AG09309 (cell line): ENCODE measurements around the gene DCBLD2.

Experiments used
- DNase-seq: peaks from one replicate; pipeline ENCODE4 v3.0.0-alpha.2; 2010; ENCODE audit warnings: low read depth
- H3K4me3 ChIP-seq: 2 replicates; pipeline ENCODE4 v1.5.1; 2011; ENCODE audit warnings: mild to moderate bottlenecking, low read depth, low read length, moderate library complexity; ENCODE audit not compliant: control insufficient read depth
- TF ChIP-seq, protein P1 (sequence below): IDR thresholded peaks from 2 replicates; pipeline ENCODE4 v1.5.1; 2011; ENCODE audit warnings: mild to moderate bottlenecking, low read depth, low read length, inconsistent platforms; ENCODE audit not compliant: insufficient read depth, control insufficient read depth; ENCODE audit errors: missing control alignments

Gene DCBLD2

DNA sequence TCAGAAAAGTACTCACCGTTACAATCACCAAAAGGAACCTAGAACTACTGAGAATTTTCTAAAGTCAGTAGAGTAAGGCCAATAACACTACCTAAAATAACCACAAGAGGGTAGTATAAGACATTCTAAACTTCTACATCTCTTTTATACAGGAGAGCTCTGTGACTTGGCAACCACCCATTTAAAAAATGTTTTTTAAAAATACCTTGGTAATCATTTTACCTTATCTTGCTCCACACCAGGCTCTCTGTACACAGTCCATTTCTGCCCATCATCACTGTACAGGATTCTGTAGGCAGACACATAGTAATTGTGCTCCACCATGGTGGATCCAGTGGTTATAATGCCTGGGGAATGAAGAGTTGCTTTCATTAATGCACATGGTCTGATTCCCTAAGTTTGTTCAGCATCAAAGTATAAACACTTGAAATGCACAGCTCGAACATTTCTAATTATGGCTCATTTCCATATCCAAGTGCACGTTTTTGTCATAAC, 83.9 kb downstream of the DCBLD2 start:
- H3K4me3 ChIP-seq, result no peak overlapping the region
- TF ChIP-seq, protein P1, sequence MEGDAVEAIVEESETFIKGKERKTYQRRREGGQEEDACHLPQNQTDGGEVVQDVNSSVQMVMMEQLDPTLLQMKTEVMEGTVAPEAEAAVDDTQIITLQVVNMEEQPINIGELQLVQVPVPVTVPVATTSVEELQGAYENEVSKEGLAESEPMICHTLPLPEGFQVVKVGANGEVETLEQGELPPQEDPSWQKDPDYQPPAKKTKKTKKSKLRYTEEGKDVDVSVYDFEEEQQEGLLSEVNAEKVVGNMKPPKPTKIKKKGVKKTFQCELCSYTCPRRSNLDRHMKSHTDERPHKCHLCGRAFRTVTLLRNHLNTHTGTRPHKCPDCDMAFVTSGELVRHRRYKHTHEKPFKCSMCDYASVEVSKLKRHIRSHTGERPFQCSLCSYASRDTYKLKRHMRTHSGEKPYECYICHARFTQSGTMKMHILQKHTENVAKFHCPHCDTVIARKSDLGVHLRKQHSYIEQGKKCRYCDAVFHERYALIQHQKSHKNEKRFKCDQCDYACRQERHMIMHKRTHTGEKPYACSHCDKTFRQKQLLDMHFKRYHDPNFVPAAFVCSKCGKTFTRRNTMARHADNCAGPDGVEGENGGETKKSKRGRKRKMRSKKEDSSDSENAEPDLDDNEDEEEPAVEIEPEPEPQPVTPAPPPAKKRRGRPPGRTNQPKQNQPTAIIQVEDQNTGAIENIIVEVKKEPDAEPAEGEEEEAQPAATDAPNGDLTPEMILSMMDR, result peak; percentile 49
- DNase-seq, result no peak

DNA sequence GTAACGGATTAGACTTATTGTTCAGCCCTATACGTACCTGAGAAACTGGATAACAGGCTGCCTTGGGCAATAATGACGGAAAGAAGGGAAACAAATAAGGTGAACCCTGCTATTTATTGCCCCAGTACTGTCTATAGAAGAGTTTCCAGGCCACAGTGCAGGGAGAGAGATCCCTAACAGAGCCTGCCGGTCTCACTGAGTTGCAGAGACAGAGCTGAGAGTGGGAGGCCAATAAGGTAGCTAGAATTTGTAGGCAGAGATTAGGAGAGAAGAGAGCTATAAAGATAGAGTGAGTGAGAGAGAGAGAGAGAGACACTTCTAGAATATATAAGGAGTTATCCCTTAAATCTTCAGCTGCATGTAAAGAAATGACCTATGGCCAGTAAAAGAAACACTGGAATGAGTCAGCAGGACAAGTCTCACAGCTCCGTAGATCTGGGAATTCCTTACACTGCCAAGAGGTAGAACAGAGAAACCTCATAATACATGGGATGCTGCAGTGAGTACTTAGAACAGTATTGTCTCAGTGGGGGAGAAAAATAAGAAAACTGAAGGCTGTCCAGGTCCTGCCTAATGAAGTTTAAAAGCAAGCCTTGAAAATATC, 86.6 kb downstream of the DCBLD2 start:
- DNase-seq, result no peak

DNA sequence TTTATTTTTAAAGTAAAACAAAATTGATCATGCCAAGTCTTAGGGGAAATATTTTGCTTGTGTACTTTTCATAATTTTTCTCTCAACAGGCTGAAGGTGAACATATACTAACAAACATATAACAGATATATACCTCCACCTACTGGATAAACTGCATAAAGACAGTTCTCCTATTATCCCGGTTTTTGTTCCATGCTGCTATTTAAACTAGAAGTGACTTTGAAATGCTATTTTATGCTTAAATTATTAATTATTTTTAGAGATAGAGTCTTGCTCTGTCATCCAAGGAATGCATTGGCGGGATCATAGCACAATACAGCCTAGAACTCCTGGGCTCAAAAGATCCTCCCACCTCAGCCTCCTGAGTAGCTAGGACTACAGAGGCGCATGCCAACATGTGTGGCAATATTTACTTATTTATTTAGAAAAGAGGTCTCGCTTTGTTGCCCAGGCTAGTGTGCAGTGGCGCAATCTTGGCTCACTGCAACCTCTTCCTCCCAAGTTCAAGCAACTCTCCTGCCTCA, 88.6 kb downstream of the DCBLD2 start:
- DNase-seq, result no peak
- TF ChIP-seq, protein P1, result peak; percentile 41
- no peak overlapping the region for H3K4me3 ChIP-seq

More for the DNA sequence above, 86.6 kb downstream of the DCBLD2 start:
- TF ChIP-seq, protein P1, result no peak
- no peak overlapping the region for H3K4me3 ChIP-seq

DNA sequence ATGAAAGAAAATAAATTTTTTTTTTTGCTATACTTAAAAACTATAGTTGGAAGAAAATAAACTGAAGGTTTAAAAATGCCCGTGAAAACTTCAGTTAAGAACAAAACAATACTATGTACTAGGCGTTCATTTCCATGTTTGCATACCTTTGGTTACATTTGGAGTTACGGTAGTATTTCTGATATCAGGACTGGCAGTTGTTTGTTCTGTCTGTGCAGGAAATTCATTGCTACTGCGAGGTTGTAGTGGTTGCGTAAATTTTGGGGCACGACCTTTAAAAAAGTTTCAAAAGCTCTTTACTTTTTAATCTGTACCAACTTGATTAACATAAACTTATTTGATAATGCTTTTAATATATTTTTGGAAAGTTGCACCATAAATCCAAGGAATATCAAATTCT, 90.4 kb downstream of the DCBLD2 start:
- H3K4me3 ChIP-seq, result no peak overlapping the region
- TF ChIP-seq, protein P1, result no peak
- DNase-seq, result no peak

DNA sequence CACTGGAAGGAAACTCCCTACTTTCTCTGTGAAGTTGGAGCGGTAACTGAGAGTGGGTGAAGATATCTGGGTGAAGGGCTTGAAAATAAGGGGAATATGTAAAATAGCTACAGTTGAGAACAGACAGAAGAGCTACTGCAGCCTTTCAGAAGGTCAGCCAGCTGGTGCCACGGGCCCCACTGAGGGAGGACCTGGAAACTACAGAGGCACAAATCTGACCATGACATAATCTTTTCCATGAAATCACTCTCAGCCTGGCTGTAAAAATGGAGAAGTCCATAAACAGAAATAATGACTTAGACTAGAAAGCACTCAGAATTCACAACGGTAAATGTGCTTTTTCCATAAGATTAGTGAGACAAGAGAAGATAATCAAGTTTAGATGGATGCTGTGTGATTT, 91.9 kb downstream of the DCBLD2 start:
- TF ChIP-seq, protein P1, result no peak
- no peak for DNase-seq
- no peak overlapping the region for H3K4me3 ChIP-seq

DNA sequence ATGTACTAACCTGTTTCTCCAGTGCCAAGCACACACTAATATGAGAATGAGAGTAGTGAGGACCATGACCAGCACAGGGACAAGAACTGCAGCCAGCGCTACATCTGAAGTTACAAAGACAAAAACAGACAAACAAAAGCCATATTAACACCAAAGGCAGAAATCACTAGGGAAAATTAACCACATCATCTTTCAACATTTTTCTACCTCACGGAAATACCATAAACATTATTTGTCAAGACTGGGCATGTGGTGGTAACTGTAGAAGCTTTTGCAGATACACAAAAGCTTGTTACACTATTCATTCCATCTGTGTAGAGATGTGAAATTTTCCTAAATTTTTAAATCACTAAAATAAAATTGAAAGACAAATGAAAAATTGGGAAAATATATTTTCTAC, 93.4 kb downstream of the DCBLD2 start:
- H3K4me3 ChIP-seq, result no peak overlapping the region
- TF ChIP-seq, protein P1, result no peak
- DNase-seq, result no peak
